Measurements from ENCODE around the gene CCDC136.

The CCDC136 gene

GRCh38 chr7:128846781-128847444 is 55.1 kb downstream of the CCDC136 start:
- DNase-seq: no peak

GRCh38 chr7:128847721-128848211 is 56.0 kb downstream of the CCDC136 start:
- DNase-seq: no peak

- DNase-seq: no peak
Measured at GRCh38 chr7:128848289-128849155, 56.8 kb downstream of the CCDC136 start.

GRCh38 chr7:128849156-128849515 is 57.4 kb downstream of the CCDC136 start:
- DNase-seq: no peak

- no peak for DNase-seq
Measured at GRCh38 chr7:128849804-128850490, 58.2 kb downstream of the CCDC136 start.

GRCh38 chr7:128852537-128853254 is 60.9 kb downstream of the CCDC136 start:
- DNase-seq: no peak

GRCh38 chr7:128853799-128854198 is 62.0 kb downstream of the CCDC136 start:
- no peak for DNase-seq

GRCh38 chr7:128854396-128854795 is 62.6 kb downstream of the CCDC136 start:
- no peak for DNase-seq

- DNase-seq: no peak
Measured at GRCh38 chr7:128855559-128855958, 63.8 kb downstream of the CCDC136 start.

GRCh38 chr7:128856001-128856718 is 64.4 kb downstream of the CCDC136 start:
- DNase-seq: no peak

- no peak for DNase-seq
Measured at GRCh38 chr7:128858380-128859231, 66.8 kb downstream of the CCDC136 start.

- DNase-seq: no peak
Measured at GRCh38 chr7:128859232-128860157, 67.7 kb downstream of the CCDC136 start.

- no peak for DNase-seq
Measured at GRCh38 chr7:128860158-128861073, 68.6 kb downstream of the CCDC136 start.

GRCh38 chr7:128861957-128862570 is 70.3 kb downstream of the CCDC136 start:
- DNase-seq: no peak

GRCh38 chr7:128862571-128863432 is 71.0 kb downstream of the CCDC136 start, which contains the start of gene ATP6V1F:
TSS of gene ATP6V1F (plus strand) at chr7:128862856. CDS start at chr7:128862905, 49 bp downstream.
- DNase-seq: peak; percentile 99

- peak; percentile 23 for DNase-seq
Measured at GRCh38 chr7:128863433-128863989, 71.7 kb downstream of the CCDC136 start.

- no peak for DNase-seq
Measured at GRCh38 chr7:128865303-128865702, 73.5 kb downstream of the CCDC136 start.

Measured in T-helper 9 cell (primary cell).